NCI-H1092 treated with DMSO at 0.1 percent for 48 hours (cell line): Measurements from ENCODE around the gene KIF26A.
A peak's percentile ranks its signal among the peaks of the same experiment; 100 is the strongest.
"Not testable (repeated sequence)": the region's sequence is repeated elsewhere in the genome, so short reads cannot be mapped to it uniquely, and the experiment has no call there.

Experiments
- DNase-seq: peaks from one replicate; lab custom pipeline; 2025; lab: John Stamatoyannopoulos, UW

KIF26A gene

GRCh38 chr14:104208331-104208730 is 69.9 kb downstream of the KIF26A start:
- DNase-seq, result not testable (repeated sequence)

- DNase-seq, result not testable (repeated sequence)
Observed at GRCh38 chr14:104209071-104209470, 70.7 kb downstream of the KIF26A start.

GRCh38 chr14:104209985-104210816 is 71.8 kb downstream of the KIF26A start:
- DNase-seq, result no peak

GRCh38 chr14:104210817-104211195 is 72.4 kb downstream of the KIF26A start:
- DNase-seq, result no peak

GRCh38 chr14:104211215-104211614 is 72.8 kb downstream of the KIF26A start:
- DNase-seq, result no peak

GRCh38 chr14:104211741-104212140 is 73.4 kb downstream of the KIF26A start:
- DNase-seq, result no peak

- DNase-seq, result no peak
Observed at GRCh38 chr14:104212206-104213095, 74.1 kb downstream of the KIF26A start.

- no peak for DNase-seq
Observed at GRCh38 chr14:104213301-104214034, 75.1 kb downstream of the KIF26A start.

GRCh38 chr14:104214431-104215218 is 76.2 kb downstream of the KIF26A start:
- DNase-seq, result no peak

- DNase-seq, result no peak
Observed at GRCh38 chr14:104215706-104216334, 77.4 kb downstream of the KIF26A start.

GRCh38 chr14:104216457-104216856 is 78.1 kb downstream of the KIF26A start:
- DNase-seq, result no peak

GRCh38 chr14:104217486-104218360 is 79.3 kb downstream of the KIF26A start:
- no peak for DNase-seq

GRCh38 chr14:104218361-104219180 is 80.2 kb downstream of the KIF26A start:
- no peak for DNase-seq

- peak; percentile 36 for DNase-seq
Observed at GRCh38 chr14:104219731-104220214, 81.4 kb downstream of the KIF26A start.

- DNase-seq, result no peak
Observed at GRCh38 chr14:104220215-104221070, 82.1 kb downstream of the KIF26A start.

- DNase-seq, result no peak
Observed at GRCh38 chr14:104221071-104221625, 82.8 kb downstream of the KIF26A start.

- no peak for DNase-seq
Observed at GRCh38 chr14:104221636-104222369, 83.4 kb downstream of the KIF26A start.
